ENCODE results near the gene IDH2. TPM values are rescaled to one million over a fixed set of nuclear protein-coding genes. Genes with fewer than 3 reads are reported as not detected.
"Not testable (repeated sequence)": the region's sequence is repeated elsewhere in the genome, so short reads cannot be mapped to it uniquely, and the experiment has no call there.

IDH2 gene
- total RNA-seq, 2 experiments from 2014 or later = 233 to 260 TPM

DNA sequence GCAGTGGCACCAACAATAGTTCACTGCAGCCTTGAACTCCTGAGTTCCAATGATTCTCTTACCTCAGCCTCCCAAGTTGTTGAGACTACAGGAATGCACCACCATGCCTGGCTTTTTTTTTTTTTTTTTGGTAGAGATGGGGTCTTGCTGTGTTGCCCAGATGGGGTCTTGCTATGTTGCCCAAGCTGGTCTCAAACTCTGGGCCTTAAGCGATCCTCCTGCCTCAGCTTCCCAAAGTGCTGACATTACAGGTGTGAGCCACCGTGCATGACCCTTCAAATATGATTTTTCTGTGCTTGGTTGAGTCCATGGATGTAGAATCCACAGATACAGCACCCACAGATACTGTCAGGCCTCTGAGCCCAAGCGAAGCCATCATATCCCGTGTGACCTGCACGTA, 30.2 kb upstream of the IDH2 start:
- Mint-ChIP-seq H3K27ac (no peak overlapping the region), H3K4me1 (no peaks in the 10 kb centered on the region), H3K9me3 (peaks cover 2% of the 10 kb centered on the region), H3K36me3 (no peaks in the 10 kb centered on the region), H3K4me3 (no peak overlapping the region), H3K27me3 (peaks cover 7% of the 10 kb centered on the region)
- no peak for DNase-seq
- POLR2A ChIA-PET = no interaction called here
- ATAC-seq (ENCODE audit: low read depth) = no peak

DNA sequence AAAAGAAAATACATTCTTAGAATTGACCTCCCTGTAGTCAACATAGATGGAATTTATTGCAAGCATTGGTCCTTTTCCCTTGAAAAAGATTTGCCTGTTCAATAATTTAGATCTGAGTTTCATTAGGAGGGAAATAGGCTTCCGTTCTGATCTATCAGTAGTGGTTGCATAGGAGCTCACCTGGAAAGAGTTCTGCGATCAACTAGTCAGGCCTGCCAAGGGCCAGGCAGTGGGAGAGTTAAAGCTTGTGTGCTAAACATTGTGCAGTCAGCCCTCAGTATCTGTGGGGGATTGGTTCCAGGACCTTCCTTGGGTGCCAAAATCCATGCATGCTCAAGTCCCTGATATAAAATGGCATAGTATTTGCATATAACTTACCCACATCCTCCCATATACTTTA, 29.6 kb upstream of the IDH2 start:
- ATAC-seq (ENCODE audit: low read depth) = no peak
- Mint-ChIP-seq H3K9me3 (peaks cover 2% of the 10 kb centered on the region), H3K27ac (no peak overlapping the region), H3K4me3 (no peak overlapping the region), H3K36me3 (no peaks in the 10 kb centered on the region), H3K4me1 (no peaks in the 10 kb centered on the region), H3K27me3 (peaks cover 10% of the 10 kb centered on the region)
- DNase-seq = no peak
- POLR2A ChIA-PET = no interaction called here

DNA sequence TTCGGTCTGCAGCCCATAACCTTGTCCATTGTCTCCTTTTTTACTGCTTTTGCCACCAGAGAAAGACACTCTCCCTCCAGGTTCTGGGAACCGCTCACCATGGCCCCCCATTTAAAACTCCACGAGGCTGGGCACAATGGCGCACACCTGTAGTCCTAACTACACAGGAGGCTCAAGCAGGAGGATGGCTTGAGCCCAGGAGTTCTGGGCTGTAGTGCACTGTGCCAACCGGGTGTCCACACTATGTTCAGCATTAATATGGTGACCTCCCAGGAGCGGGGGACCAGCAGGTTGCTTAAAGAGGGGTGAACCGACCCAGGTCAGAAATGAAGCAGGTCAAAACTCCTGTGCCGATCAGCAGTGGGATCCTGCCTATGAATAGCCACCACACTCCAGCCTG, 28.0 kb upstream of the IDH2 start:
- no peak for DNase-seq
- H3K27me3 Mint-ChIP-seq = peaks cover 13% of the 10 kb centered on the region
- H3K4me3 Mint-ChIP-seq = no peak overlapping the region
- ATAC-seq (ENCODE audit: low read depth) = no peak
- no peaks in the 10 kb centered on the region for H3K36me3 Mint-ChIP-seq
- POLR2A ChIA-PET = no interaction called here
- H3K27ac Mint-ChIP-seq = no peak overlapping the region
- H3K9me3 Mint-ChIP-seq = peaks cover 2% of the 10 kb centered on the region
- peaks cover 3% of the 10 kb centered on the region for H3K4me1 Mint-ChIP-seq

DNA sequence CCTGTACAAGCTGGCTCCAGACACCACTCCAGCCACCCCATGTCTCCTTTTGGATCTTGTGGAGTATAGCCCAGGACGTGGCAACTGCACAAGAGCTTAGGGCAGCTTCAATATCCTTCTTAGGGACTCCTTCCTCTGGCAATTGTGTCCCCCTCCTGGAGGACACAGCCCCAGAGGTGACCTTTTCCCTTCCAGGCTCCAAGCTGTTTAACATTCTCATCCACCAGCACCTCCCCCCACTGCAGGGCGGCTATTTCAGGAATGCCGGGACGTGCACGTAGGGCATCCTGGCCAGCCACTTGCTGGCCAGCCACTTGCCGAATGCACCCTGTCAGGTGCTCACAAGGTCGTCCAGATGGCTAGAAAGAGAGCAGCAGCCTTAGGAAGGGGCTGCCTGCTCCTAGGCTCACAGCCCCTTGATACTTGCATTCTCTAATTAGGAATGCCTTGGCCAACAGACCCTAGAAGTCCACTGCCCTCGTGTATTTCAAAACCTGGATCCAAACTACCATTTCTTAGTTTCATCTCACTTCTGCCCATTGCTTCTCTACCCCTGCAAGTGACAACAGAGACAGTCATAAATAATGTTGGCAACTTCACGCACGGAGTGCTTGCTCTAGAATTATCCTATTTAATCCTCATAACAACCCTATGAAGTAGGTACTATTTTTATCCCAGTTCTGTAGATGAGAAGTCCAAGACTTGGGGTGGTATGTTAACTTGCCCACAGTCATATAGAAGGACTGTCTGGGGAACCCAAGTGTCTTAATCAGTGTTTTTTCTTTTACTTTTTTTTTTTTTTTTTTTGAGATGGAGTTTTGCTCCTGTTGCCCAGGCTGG, 24.5 kb upstream of the IDH2 start:
- H3K9me3 Mint-ChIP-seq = no peaks in the 10 kb centered on the region
- no peak for DNase-seq
- H3K4me1 Mint-ChIP-seq = peaks cover 3% of the 10 kb centered on the region
- no peak overlapping the region for H3K4me3 Mint-ChIP-seq
- H3K27ac Mint-ChIP-seq = no peak overlapping the region
- peaks cover 7% of the 10 kb centered on the region for H3K27me3 Mint-ChIP-seq
- H3K36me3 Mint-ChIP-seq = no peaks in the 10 kb centered on the region
- POLR2A ChIA-PET = no interaction called here
- no peak for ATAC-seq (ENCODE audit: low read depth)

DNA sequence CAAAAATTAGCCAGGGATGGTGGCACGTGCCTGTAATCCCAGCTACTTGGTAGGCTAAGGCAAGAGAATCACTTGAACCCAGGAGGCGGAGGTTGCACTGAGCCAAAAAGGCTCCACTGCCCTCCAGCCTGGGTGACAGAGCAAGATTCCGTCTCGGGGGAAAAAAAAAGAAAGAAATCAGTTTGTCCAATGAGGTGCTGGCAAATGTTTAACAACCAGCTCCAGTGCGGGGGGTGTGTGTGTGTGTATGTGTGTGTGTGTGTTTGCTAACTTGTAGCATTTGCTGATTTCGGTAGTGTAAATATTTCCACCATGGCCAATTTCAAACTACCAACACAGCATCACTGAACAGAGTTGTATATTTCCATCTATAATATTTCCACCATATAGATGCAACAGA, 23.8 kb upstream of the IDH2 start:
- Mint-ChIP-seq H3K27me3 (peaks cover 7% of the 10 kb centered on the region), H3K4me1 (peaks cover 3% of the 10 kb centered on the region), H3K9me3 (no peaks in the 10 kb centered on the region), H3K4me3 (no peak overlapping the region), H3K36me3 (no peaks in the 10 kb centered on the region), H3K27ac (no peak overlapping the region)
- no peak for ATAC-seq (ENCODE audit: low read depth)
- no peak for DNase-seq
- POLR2A ChIA-PET = no interaction called here

DNA sequence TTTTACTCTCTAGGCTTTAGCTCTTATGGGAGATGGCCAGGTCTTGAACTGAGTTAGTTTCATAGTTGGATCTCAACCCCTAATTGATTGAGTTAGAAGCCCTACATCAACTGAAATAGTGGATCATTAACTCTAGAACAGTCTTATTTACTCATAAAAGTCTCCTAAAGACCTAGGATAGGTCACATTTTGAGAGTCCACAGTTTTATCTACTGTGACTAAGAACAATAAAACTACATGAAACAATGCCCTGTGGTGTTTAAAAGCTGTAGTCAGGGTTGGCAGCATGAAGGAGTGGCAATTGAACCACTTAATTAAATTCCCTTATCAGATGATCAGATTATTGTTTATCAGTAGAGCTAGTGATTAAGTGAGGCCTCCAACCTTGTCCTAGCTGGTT, 22.2 kb upstream of the IDH2 start:
- Mint-ChIP-seq H3K27me3 (peaks cover 12% of the 10 kb centered on the region), H3K27ac (no peak overlapping the region), H3K36me3 (no peaks in the 10 kb centered on the region), H3K4me1 (peaks cover 3% of the 10 kb centered on the region), H3K4me3 (no peak overlapping the region), H3K9me3 (no peaks in the 10 kb centered on the region)
- ATAC-seq (ENCODE audit: low read depth) (no peak), DNase-seq (no peak)
- POLR2A ChIA-PET = interaction anchor here (1.2 kb wide), 1 partner anchor 22 kb away, joined by 5 read pairs; the partner anchor contains the start of gene IDH2

DNA sequence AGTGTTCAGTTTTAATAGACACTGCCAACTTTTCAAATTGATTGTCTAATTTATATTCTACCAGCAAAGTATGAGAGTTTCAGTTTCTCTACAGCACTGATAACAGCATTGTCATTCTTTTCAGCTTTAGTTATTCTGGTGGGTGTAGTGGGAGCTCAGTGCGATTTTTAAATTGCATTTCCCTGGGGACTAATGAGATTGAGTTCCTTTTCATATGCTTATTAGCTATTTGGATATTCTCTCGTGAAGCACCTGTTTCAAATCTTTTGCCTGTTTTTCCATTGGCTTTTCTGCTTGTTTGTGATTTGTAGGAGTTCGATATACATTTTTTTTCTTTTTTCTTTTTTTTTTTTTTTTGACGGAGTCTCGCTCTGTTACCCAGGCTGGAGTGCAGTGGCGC, 18.8 kb upstream of the IDH2 start:
- H3K9me3 Mint-ChIP-seq = peaks cover 4% of the 10 kb centered on the region
- no peak overlapping the region for H3K4me3 Mint-ChIP-seq
- H3K4me1 Mint-ChIP-seq = peaks cover 3% of the 10 kb centered on the region
- POLR2A ChIA-PET = interaction anchor here (0.7 kb wide), 1 partner anchor 160 kb away, joined by 3 read pairs; no protein-coding TSS in a partner anchor
- H3K27me3 Mint-ChIP-seq = peaks cover 8% of the 10 kb centered on the region
- no peaks in the 10 kb centered on the region for H3K36me3 Mint-ChIP-seq
- no peak for ATAC-seq (ENCODE audit: low read depth)
- no peak for DNase-seq
- H3K27ac Mint-ChIP-seq = no peak overlapping the region

DNA sequence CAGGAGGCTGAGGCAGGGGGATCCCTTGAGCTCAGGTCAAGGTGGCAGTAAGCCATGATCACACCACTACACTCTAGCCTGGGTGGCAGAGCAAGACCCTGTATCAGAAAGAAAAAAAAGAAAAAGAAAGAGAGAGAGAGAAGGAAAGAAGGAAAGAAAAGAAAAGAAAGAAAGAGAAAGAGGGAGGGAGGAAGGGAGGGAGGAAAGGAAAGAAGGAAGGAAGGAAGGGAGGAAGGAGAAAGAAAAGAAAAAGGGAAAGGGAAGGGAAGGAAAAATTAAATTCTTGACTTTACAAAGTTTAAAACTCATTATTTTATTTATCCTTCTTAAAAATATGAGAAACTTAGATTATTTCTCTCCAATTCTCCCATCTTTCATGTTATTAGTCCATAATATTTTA, 17.1 kb upstream of the IDH2 start:
- Mint-ChIP-seq H3K27me3 (peaks cover 12% of the 10 kb centered on the region), H3K9me3 (peaks cover 10% of the 10 kb centered on the region), H3K4me3 (no peak overlapping the region), H3K36me3 (peaks cover 3% of the 10 kb centered on the region), H3K4me1 (no peaks in the 10 kb centered on the region), H3K27ac (no peak overlapping the region)
- no peak for DNase-seq
- no peak for ATAC-seq (ENCODE audit: low read depth)
- POLR2A ChIA-PET = no interaction called here

DNA sequence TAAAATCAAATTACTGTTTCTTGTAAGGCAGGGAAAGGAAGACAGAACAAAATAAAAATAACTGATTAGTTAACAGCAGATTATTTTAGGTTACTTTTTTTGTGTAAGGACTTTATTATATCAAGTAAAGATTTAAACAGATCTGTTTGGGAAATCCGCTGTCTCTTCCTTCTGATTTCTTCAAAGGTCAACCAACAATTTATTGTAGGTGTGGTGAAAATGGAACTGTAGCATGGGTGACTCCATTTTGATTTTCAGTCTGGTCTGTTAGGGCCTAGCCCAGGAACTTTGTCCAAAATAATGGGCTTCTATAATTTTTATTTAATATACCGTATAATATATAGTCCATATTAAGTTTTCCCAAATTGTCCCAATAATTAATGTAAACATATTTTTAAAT, 13.5 kb upstream of the IDH2 start:
- POLR2A ChIA-PET = no interaction called here
- Mint-ChIP-seq H3K27ac (no peak overlapping the region), H3K4me3 (no peak overlapping the region), H3K4me1 (no peaks in the 10 kb centered on the region), H3K27me3 (peaks cover 15% of the 10 kb centered on the region), H3K36me3 (peaks cover 5% of the 10 kb centered on the region), H3K9me3 (peaks cover 12% of the 10 kb centered on the region)
- no peak for DNase-seq
- no peak for ATAC-seq (ENCODE audit: low read depth)

DNA sequence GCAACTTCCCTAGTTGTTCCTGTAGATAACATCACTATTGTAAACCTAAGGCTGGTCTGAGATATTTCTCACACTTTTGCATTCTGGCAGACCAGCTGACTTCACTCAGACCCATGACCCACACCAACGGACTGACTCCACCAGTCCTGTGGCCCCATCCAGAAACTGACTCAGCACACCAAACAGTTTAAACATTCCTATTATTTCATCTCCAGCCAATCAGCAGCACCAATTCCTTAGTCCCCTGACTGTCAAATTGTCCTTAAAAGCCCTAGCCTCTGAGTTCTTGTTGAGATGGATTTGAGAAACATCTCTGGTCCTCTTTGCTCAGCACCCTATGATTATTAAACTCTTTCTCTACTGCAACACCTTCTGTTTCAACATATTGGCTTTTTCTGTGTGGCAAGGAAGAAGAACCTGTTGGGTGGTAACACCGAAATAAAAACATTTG, 12.2 kb upstream of the IDH2 start:
- no peak overlapping the region for H3K27ac Mint-ChIP-seq
- no peak overlapping the region for H3K4me3 Mint-ChIP-seq
- H3K4me1 Mint-ChIP-seq = no peaks in the 10 kb centered on the region
- no peak for DNase-seq
- peaks cover 5% of the 10 kb centered on the region for H3K36me3 Mint-ChIP-seq
- no peak for ATAC-seq (ENCODE audit: low read depth)
- POLR2A ChIA-PET = no interaction called here
- H3K9me3 Mint-ChIP-seq = peaks cover 12% of the 10 kb centered on the region
- peaks cover 13% of the 10 kb centered on the region for H3K27me3 Mint-ChIP-seq

DNA sequence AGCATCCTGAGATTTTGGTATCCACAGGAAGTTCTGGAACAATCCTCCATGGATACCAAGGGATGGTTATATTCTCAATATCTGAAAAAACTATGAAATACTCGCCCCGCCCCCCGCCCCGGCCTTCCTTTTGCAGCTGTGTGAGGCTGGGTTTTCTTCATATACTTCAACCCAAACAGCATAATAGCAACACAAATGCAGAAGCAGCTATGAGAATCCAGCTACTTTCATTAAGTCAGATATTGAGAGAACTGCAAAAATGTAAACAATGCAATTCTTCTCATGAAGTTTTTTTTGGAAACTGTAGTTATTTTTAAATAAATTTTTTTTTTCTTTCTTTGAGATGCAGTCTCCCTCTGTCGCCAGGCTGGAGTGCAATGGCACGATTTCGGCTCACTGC, 10.9 kb upstream of the IDH2 start:
- Mint-ChIP-seq H3K36me3 (peaks cover 5% of the 10 kb centered on the region), H3K4me1 (no peaks in the 10 kb centered on the region), H3K27me3 (peaks cover 10% of the 10 kb centered on the region), H3K27ac (no peak overlapping the region), H3K4me3 (no peak overlapping the region), H3K9me3 (peaks cover 12% of the 10 kb centered on the region)
- no peak for ATAC-seq (ENCODE audit: low read depth)
- no peak for DNase-seq
- POLR2A ChIA-PET = no interaction called here

DNA sequence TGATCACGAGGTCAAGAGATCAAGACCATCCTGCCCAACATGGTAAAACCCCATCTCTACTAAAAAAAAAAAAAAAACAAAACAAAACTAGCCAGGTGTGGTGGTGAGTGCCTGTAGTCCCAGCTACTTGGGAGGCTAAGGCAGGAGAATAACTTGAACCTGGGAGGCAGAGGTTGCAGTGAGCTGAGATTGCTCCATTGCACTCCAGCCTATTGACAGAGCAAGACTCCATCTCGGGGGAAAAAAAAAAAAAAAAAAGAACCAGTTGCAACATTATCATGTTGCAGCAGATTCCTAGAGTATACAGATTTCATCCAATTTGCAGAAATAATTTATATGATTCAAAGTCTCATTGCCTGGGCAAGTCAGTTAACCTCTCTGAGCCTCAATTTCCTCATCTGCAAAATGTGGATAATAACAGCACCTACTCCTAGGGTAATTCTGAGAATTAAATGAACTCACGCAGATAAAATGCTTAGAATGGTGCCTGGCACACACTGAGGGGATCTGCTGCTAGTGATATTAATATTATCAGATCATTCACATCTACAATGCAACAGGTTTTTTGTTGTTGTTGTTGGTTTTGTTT, 7.0 kb upstream of the IDH2 start:
- H3K36me3 Mint-ChIP-seq; DNase-seq; H3K9me3 Mint-ChIP-seq; H3K4me1 Mint-ChIP-seq; H3K27ac Mint-ChIP-seq; POLR2A ChIA-PET; H3K4me3 Mint-ChIP-seq; ATAC-seq (ENCODE audit: low read depth): not testable (repeated sequence)
- peaks cover 11% of the 10 kb centered on the region for H3K27me3 Mint-ChIP-seq

DNA sequence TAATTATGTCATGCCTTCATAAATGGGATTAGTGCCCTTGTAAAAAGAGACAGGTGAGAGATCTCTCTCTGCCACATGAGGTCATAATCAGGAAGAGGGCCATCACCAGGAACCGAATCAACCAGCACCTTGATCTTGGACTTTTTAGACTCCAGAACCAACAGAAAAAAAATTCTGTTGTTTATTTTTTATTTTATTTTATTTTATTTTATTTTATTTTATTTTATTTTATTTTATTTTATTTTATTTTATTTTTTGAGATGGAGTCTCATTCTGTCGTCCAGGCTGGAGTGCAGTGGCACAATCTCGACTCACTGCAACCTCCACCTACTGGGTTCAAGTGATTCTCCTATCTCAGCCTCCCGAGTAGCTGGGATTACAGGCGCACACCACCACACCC, 5.8 kb upstream of the IDH2 start:
- not testable (repeated sequence) for H3K4me3 Mint-ChIP-seq; DNase-seq; H3K27ac Mint-ChIP-seq; ATAC-seq (ENCODE audit: low read depth); H3K36me3 Mint-ChIP-seq; H3K9me3 Mint-ChIP-seq; H3K4me1 Mint-ChIP-seq
- POLR2A ChIA-PET = interaction anchor here (0.6 kb wide), 1 partner anchor 373 kb away, joined by 4 read pairs; no protein-coding TSS in a partner anchor
- H3K27me3 Mint-ChIP-seq = peaks cover 10% of the 10 kb centered on the region

DNA sequence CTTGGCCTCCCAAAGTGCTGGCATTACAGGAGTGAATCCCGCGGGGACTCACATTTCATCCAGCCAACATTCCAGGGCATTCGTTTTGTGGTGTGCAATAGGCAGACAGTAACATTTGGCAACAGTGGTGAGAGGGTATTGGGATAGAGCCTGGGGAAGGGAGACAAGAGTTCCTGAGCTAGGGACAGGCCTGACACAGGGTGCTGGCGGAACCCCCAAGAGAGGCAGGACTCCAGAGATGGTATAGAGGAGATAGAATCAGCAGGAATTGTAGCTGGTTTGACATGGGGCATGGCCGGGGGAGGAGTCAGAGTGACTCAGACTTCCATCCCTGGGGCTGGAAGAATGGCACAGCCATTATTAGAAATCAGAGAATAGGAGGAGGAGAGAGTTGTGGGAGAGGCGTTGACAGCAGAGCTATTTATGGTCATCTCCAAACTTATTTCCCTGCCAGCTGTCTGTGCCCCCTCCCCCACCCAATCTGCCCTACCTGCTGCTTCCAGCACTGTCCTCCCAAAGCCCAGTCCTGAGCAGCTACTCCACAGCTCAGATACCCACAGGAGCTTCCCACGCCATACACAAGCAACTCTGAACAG, 4.4 kb upstream of the IDH2 start:
- Mint-ChIP-seq H3K4me3 (no peak overlapping the region), H3K27ac (no peak overlapping the region), H3K4me1 (peaks cover 9% of the 10 kb centered on the region), H3K36me3 (no peaks in the 10 kb centered on the region), H3K27me3 (peaks cover 8% of the 10 kb centered on the region), H3K9me3 (no peaks in the 10 kb centered on the region)
- DNase-seq = no peak
- POLR2A ChIA-PET = no interaction called here
- ATAC-seq (ENCODE audit: low read depth) = no peak

All from activated naive CD8-positive, alpha-beta T cell treated with anti-CD3 and anti-CD28 coated beads, Interleukin-2, amount 10 ng/mL, durations not matched to agents 7 days and 5 days (primary cell).